Measurements from ENCODE around the gene IKBKE.

DNA sequence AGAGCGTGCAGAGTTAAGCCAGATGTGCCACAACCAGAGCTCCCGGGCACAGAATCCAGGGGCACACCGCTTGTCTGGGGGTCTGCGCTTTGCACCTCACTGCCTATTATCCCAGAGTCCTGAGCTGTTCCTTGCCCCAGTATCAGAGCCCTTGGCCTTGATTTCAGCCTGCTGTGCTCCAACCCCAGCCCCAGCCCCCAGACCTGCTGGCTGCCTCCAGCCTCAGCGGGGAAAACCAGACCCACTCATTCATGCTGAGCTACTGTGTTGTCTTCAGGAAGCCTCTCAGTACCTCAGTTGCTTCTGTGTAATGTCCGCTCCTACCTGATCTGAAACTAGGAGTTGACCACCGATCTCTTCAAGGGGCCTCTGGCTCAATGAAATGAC is 1.1 kb downstream of the IKBKE start:
- TF ChIP-seq POLR2AphosphoS5 (IDR thresholded peaks at IDR 0.05; ENCODE audit: low read depth, low read length) (no peak), POLR2A (IDR thresholded peaks at IDR 0.05; ENCODE audit: low read depth, low read length) (0 out of 2 replicates have a peak, but pooled peaks have one; percentile 5), TAF1 (IDR thresholded peaks at IDR 0.05; ENCODE audit: low read depth, low read length) (no peak), SPI1 (IDR thresholded peaks at IDR 0.05; ENCODE audit: low read depth, low read length) (no peak), POU2F2 (IDR thresholded peaks at IDR 0.05; ENCODE audit: low read depth, low read length) (no peak)
